ENCODE results near the gene SLC4A2.

SLC4A2 gene

GRCh38 chr7:151062399-151063211, 3.2 kb downstream of the SLC4A2 start:
- DNase-seq (ENCODE audit: low spot score) = peak; percentile 90

- no peak for DNase-seq (ENCODE audit: low spot score)
Measured at GRCh38 chr7:151063212-151063561, 3.8 kb downstream of the SLC4A2 start.

- no peak for DNase-seq (ENCODE audit: low spot score)
Measured at GRCh38 chr7:151064454-151064853, 5.1 kb downstream of the SLC4A2 start.

- DNase-seq (ENCODE audit: low spot score) = no peak
Measured at GRCh38 chr7:151064993-151065392, 5.6 kb downstream of the SLC4A2 start.

GRCh38 chr7:151065516-151065915, 6.1 kb downstream of the SLC4A2 start:
- no peak for DNase-seq (ENCODE audit: low spot score)

GRCh38 chr7:151066273-151066974, 7.0 kb downstream of the SLC4A2 start:
- DNase-seq (ENCODE audit: low spot score) = no peak

- DNase-seq (ENCODE audit: low spot score) = no peak
Measured at GRCh38 chr7:151068069-151068773, 8.8 kb downstream of the SLC4A2 start.

GRCh38 chr7:151069841-151070573, 10.6 kb downstream of the SLC4A2 start:
- DNase-seq (ENCODE audit: low spot score) = no peak

GRCh38 chr7:151070574-151070960, 11.2 kb downstream of the SLC4A2 start:
- DNase-seq (ENCODE audit: low spot score) = no peak

- no peak for DNase-seq (ENCODE audit: low spot score)
Measured at GRCh38 chr7:151071032-151071866, 11.9 kb downstream of the SLC4A2 start.

- DNase-seq (ENCODE audit: low spot score) = no peak
Measured at GRCh38 chr7:151073990-151074389, 14.6 kb downstream of the SLC4A2 start.

GRCh38 chr7:151074817-151075661, 15.7 kb downstream of the SLC4A2 start:
- DNase-seq (ENCODE audit: low spot score) = no peak

- DNase-seq (ENCODE audit: low spot score) = no peak
Measured at GRCh38 chr7:151075662-151075971, 16.2 kb downstream of the SLC4A2 start.

GRCh38 chr7:151075978-151076426, 16.6 kb downstream of the SLC4A2 start:
- no peak for DNase-seq (ENCODE audit: low spot score)

- DNase-seq (ENCODE audit: low spot score) = no peak
Measured at GRCh38 chr7:151076863-151077704, 17.7 kb downstream of the SLC4A2 start.

- DNase-seq (ENCODE audit: low spot score) = no peak
Measured at GRCh38 chr7:151077705-151078232, 18.4 kb downstream of the SLC4A2 start.

GRCh38 chr7:151078233-151079040, 19.0 kb downstream of the SLC4A2 start:
- DNase-seq (ENCODE audit: low spot score) = peak; percentile 62

All from SK-N-DZ (cell line).